Measurements from ENCODE around the gene MCCC2. TPM values are rescaled to one million over a fixed set of nuclear protein-coding genes. Genes with fewer than 3 reads are reported as not detected.

The MCCC2 gene
- total RNA-seq, 1 experiment from 2014 or later = 47.2 TPM

DNA sequence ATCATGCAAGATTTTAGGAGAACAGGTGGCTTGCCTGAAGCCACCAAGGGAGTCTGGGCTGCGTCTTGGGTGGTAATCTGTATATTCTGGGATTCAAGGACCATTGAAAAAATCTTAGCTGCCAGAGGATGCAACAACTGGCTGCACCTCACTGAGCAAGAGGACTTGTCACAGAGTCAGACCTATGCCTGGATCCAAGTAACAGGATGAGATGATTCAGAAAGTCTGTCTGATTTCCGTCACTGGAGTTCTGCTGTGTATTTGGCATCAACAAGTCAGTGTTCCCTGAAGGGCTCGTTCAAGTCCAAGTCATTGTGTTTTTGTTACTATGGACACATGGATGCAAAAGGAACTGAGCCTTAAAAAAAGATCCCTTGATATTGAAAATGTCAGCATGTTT lies 94.2 kb downstream of the MCCC2 start:
- RAD21 ChIA-PET (ENCODE audit: low non-redundant PET in 1 of 2, low total read pairs in 2 of 2, uncharacterized antibody in 2 of 2, unreplicated experiment in 2 of 2) = no interaction called here
- no peak overlapping the region for H3K27ac ChIP-seq (ENCODE audit: low read depth, low read length)
- H3K79me2 ChIP-seq (ENCODE audit: insufficient read depth, low read length) = no peaks in the 10 kb centered on the region
- H3K9ac ChIP-seq (ENCODE audit: low read length) = no peak overlapping the region
- intact Hi-C loops (cut with micrococcal nuclease) = no loop called here
- H4K20me1 ChIP-seq (ENCODE audit: insufficient read depth) = no peaks in the 10 kb centered on the region
- DNase-seq (ENCODE audit: low read depth, low spot score) (no peak), ATAC-seq (no peak)
- no peak overlapping the region for H2AFZ ChIP-seq (ENCODE audit: low read depth, low read length, poor library complexity, severe bottlenecking)
- 0 out of 2 replicates have a peak, but pooled peaks cover 6% of the 10 kb centered on the region for H3K27me3 ChIP-seq (ENCODE audit: insufficient read depth, low read length)
- no peaks in the 10 kb centered on the region for H3K4me1 ChIP-seq (ENCODE audit: control insufficient read depth in 1 of 2, insufficient read depth in 2 of 2, low read length in 2 of 2)
- no peak overlapping the region for H3K4me2 ChIP-seq (ENCODE audit: low read length)
- BruUV-seq (replicated peaks) = no TSS peak
- H3K36me3 ChIP-seq (ENCODE audit: control insufficient read depth in 1 of 2, insufficient read depth in 2 of 2, low read length in 2 of 2) = no peaks in the 10 kb centered on the region
- POLR2A ChIA-PET = no interaction called here
- H3K9me3 ChIP-seq (ENCODE audit: control insufficient read depth in 1 of 2, insufficient read depth in 1 of 2, low read depth in 1 of 2, low read length in 2 of 2) = no peaks in the 10 kb centered on the region
- CTCF ChIA-PET = no interaction called here
- TF ChIP-seq SIN3A (IDR thresholded peaks at IDR 0.05; ENCODE audit: low read depth) (no peak), EZH2phosphoT487 (IDR thresholded peaks at IDR 0.05; ENCODE audit: borderline replicate concordance) (no peak), SRF (IDR thresholded peaks at IDR 0.05; ENCODE audit: low read depth) (no peak), EGR1 (IDR thresholded peaks at IDR 0.05; ENCODE audit: low read depth) (no peak), POLR2AphosphoS5 (IDR thresholded peaks at IDR 0.05; ENCODE audit: low read depth, low read length) (no peak), TCF7L2 (IDR thresholded peaks at IDR 0.05; ENCODE audit: borderline replicate concordance, extremely low read depth, insufficient read depth, insufficient read length) (no peak), JUND (IDR thresholded peaks at IDR 0.05) (no peak), CEBPB (IDR thresholded peaks at IDR 0.05; ENCODE audit: low read depth) (no peak), FOSL1 (IDR thresholded peaks at IDR 0.05; ENCODE audit: low read depth) (no peak)
- TF ChIP-seq, protein P1, sequence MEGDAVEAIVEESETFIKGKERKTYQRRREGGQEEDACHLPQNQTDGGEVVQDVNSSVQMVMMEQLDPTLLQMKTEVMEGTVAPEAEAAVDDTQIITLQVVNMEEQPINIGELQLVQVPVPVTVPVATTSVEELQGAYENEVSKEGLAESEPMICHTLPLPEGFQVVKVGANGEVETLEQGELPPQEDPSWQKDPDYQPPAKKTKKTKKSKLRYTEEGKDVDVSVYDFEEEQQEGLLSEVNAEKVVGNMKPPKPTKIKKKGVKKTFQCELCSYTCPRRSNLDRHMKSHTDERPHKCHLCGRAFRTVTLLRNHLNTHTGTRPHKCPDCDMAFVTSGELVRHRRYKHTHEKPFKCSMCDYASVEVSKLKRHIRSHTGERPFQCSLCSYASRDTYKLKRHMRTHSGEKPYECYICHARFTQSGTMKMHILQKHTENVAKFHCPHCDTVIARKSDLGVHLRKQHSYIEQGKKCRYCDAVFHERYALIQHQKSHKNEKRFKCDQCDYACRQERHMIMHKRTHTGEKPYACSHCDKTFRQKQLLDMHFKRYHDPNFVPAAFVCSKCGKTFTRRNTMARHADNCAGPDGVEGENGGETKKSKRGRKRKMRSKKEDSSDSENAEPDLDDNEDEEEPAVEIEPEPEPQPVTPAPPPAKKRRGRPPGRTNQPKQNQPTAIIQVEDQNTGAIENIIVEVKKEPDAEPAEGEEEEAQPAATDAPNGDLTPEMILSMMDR (IDR thresholded peaks at IDR 0.05 in 2 of 3, conservative IDR thresholded peaks at IDR 0.05 in 1 of 3; ENCODE audit: borderline replicate concordance in 1 of 3, insufficient read depth in 1 of 3, low read depth in 2 of 3, low read length in 2 of 3) = no peak
- TF ChIP-seq, protein P2, sequence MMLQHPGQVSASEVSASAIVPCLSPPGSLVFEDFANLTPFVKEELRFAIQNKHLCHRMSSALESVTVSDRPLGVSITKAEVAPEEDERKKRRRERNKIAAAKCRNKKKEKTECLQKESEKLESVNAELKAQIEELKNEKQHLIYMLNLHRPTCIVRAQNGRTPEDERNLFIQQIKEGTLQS (IDR thresholded peaks at IDR 0.05) = no peak
- TF ChIP-seq, protein P3, sequence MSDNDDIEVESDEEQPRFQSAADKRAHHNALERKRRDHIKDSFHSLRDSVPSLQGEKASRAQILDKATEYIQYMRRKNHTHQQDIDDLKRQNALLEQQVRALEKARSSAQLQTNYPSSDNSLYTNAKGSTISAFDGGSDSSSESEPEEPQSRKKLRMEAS (IDR thresholded peaks at IDR 0.05) = no peak
- H3K4me3 ChIP-seq (replicated peaks in 1 of 2; ENCODE audit: low read depth in 1 of 2, low read length in 2 of 2) = no peak overlapping the region
- no peaks in the 10 kb centered on the region for H3K9me2 ChIP-seq (ENCODE audit: insufficient read depth)

Data from HCT116 (cell line).